Esophagus (tissue), 2 donors: ENCODE results near the gene HNRNPF. TPM values are rescaled to one million over a fixed set of nuclear protein-coding genes. Genes with fewer than 3 reads are reported as not detected.
"Not testable (repeated sequence)": the region's sequence is repeated elsewhere in the genome, so short reads cannot be mapped to it uniquely, and the experiment has no call there.

Experiments used
- H3K27ac ChIP-seq, 2 donors: one replicate each; pipeline ENCODE4 v1.5.1; 2013; ENCODE audit warnings: low read depth in 2 of 2, mild to moderate bottlenecking in 2 of 2, inconsistent platforms in 1 of 2, low read length in 1 of 2, moderate library complexity in 1 of 2
- H3K27me3 ChIP-seq, 2 donors: one replicate each; pipeline ENCODE4 v1.6.1; 2013; ENCODE audit warnings: low read length in 2 of 2, control low read depth in 1 of 2, mild to moderate bottlenecking in 1 of 2; ENCODE audit not compliant: insufficient read depth in 2 of 2, control insufficient read depth in 1 of 2
- H3K36me3 ChIP-seq, 2 donors: one replicate each; pipeline ENCODE4 v1.6.1; 2013; ENCODE audit warnings: low read length in 1 of 2; ENCODE audit not compliant: control insufficient read depth in 2 of 2, insufficient read depth in 2 of 2
- H3K4me1 ChIP-seq, 2 donors: one replicate each; pipeline ENCODE4 v1.6.1; 2013; ENCODE audit warnings: low read length in 1 of 2; ENCODE audit not compliant: control insufficient read depth in 2 of 2, insufficient read depth in 2 of 2
- H3K4me3 ChIP-seq, 2 donors: one replicate each; pipeline ENCODE4 v1.5.1; 2013; ENCODE audit warnings: low read length in 2 of 2, mild to moderate bottlenecking in 2 of 2, low read depth in 1 of 2, moderate library complexity in 1 of 2
- H3K9me3 ChIP-seq, 2 donors: one replicate each; pipeline ENCODE4 v1.6.1; 2013; ENCODE audit warnings: mild to moderate bottlenecking in 2 of 2, low read depth in 1 of 2, low read length in 1 of 2, moderate library complexity in 1 of 2; ENCODE audit not compliant: control insufficient read depth in 2 of 2, insufficient read depth in 1 of 2
- WGBS, 2 donors: extraction: QIAGEN DNeasy Blood & Tissue Kit; methylation state at CpG; one replicate each; pipeline ENCODE4 v1.1.7; 2013; 5-methylcytosine and 5-hydroxymethylcytosine counted together
- polyA plus RNA-seq, 2 donors: library from polyadenylated mRNA; stranded (reverse); fragments of 200-250 nt; gene quantifications; one replicate each; pipeline ENCODE4 v1.2.3, GENCODE V29; 2013
- donor health status: healthy with polysubstance abuse.
- donor health status: Bipolar disorder and iron deficiency.

Gene HNRNPF
- polyA plus RNA-seq, 2 donors, result 59.1 to 128 TPM

- no peaks in the 10 kb centered on the region for H3K9me3 ChIP-seq
- H3K27ac ChIP-seq, result no peak overlapping the region
- H3K27me3 ChIP-seq, result no peaks in the 10 kb centered on the region
- H3K36me3 ChIP-seq, result peaks cover under 1 to 1% of the 10 kb centered on the region in 2 donors
- H3K4me3 ChIP-seq, result no peak overlapping the region
- H3K4me1 ChIP-seq, result peaks cover 2 to 18% of the 10 kb centered on the region in 2 donors
- WGBS, 2 donors, result 44 to 49% methylated on average over 2 of the region's 2 CpGs
Measured at GRCh38 chr10:43398939-43399319, 10.1 kb downstream of the HNRNPF start.

DNA sequence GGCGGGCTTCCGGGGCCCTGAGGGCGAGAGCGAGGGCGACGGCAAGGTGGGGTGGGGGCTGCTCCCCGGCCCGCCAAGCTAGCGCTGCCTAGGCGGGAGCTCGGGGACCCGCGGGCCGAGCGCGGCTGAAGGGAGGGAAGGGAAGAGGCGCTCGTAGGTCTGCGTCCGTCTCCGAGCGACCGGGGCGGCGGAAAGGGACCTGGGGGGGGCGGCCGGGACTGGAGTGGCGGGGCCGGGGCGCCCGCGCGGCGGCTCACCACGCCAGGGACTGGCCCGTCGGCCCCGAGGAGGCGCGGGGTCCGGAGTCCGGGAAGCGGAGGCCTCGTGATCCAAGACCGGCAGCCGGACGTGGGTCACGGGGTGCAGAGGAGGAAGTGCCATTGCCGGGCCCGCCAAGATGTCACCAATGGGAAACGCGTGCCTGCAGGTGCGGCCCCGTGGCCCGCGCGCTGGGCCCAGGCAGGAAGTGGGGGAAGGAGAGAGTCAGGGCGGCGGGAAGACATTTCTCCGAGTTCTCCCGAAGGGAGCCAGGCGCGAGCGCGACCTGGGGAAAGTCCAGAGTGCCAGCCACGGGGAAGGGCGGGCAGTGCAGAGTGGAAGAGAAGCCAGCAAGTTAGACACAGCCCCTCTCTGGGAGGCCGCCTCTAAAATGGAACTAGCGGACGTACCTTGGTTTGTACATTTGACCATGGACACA lies 11.9 kb downstream of the HNRNPF start:
- WGBS, 2 donors, result 0% methylated on average over 54 to 70 of the region's 70 CpGs
- Histone ChIP-seq H3K27ac (peak overlapping the region; percentile 98 to 100), H3K27me3 (no peaks in the 10 kb centered on the region), H3K9me3 (no peaks in the 10 kb centered on the region), H3K4me1 (peaks cover 2 to 16% of the 10 kb centered on the region in 2 donors), H3K36me3 (peaks cover 8 to 10% of the 10 kb centered on the region in 2 donors), H3K4me3 (peak overlapping the region; percentile 75 to 81)

- Histone ChIP-seq H3K27ac (peak overlapping the region; percentile 98 to 100), H3K4me1 (peaks cover 0 to 12% of the 10 kb centered on the region in 2 donors), H3K9me3 (no peaks in the 10 kb centered on the region), H3K4me3 (peak overlapping the region; percentile 75 to 81), H3K27me3 (no peaks in the 10 kb centered on the region), H3K36me3 (peaks cover 8 to 16% of the 10 kb centered on the region in 2 donors)
- 2 to 3% methylated on average over 58 to 71 of the region's 71 CpGs for WGBS, 2 donors
Measured at GRCh38 chr10:43396061-43396927, 12.7 kb downstream of the HNRNPF start.

DNA sequence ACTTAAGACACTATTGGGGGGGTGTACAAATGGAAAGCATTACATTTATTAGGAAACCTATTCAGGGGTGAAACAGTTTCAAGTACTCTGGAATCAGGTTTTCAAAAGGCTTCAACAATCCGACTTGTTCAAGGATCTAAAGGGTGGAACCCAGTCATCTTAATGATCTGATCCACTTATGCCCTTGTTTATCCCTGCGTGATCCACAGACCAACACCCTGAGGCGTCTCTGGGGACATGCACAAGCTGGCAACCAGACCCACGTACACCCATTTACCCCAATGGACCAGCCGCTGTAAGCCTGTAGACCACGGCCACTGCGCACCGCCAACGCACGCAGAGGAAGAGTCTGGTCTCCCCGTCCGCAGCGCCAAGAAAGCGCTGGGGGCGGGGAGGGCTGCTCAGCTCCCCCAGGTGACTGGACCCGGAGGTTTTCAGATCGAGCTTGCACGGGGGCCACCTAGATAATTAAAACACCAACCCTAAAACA lies 13.4 kb downstream of the HNRNPF start:
- Histone ChIP-seq H3K9me3 (no peaks in the 10 kb centered on the region), H3K4me3 (peak overlapping the region; percentile 75 to 81), H3K27me3 (no peaks in the 10 kb centered on the region), H3K4me1 (peaks cover 0 to 12% of the 10 kb centered on the region in 2 donors), H3K27ac (peak overlapping the region; percentile 98 to 100), H3K36me3 (peaks cover 9 to 20% of the 10 kb centered on the region in 2 donors)
- WGBS, 2 donors, result 9 to 11% methylated on average over 18 of the region's 18 CpGs

- peaks cover 13 to 27% of the 10 kb centered on the region in 2 donors for H3K36me3 ChIP-seq
- H3K27me3 ChIP-seq, result no peaks in the 10 kb centered on the region
- H3K4me1 ChIP-seq, result peaks cover 0 to 12% of the 10 kb centered on the region in 2 donors
- H3K4me3 ChIP-seq, result no peak overlapping the region
- no peak overlapping the region for H3K27ac ChIP-seq
- no peaks in the 10 kb centered on the region for H3K9me3 ChIP-seq
- 75 to 77% methylated on average over 6 of the region's 6 CpGs for WGBS, 2 donors
Measured at GRCh38 chr10:43394868-43395267, 14.1 kb downstream of the HNRNPF start.

DNA sequence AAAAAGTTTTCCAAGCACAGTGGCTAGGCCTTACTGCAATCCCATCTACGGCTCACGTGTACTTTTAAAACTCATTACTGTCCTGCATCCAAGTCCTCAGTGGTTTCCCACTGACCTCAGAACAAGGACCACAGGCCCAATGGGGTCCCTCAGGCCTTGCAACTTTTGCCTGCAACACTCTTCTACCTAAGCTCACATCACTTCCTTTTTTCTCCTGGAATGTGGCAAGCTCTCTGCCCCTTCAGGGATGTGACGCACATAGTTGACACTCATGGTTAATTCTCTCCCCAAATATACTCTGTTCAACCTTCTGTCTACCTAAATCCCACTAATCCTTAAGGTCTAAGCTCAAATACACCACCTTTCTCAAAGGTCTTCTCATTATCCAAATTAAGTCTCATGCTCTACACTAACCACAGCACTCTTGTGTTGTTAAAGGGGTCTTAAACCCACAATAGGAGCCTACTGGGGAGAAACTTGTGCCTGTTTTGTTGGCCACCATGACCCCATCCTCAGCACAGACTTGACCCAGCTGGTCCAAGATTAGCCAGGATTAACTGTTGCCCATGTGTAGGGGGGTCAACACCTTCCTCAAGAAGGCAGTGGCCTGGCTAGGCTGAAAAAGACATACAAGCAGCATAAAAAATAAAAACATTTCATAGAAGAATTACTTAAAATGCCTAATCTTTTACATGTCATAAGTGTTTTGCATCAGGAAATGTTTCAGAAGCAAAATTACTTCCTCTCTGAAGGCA lies 15.2 kb downstream of the HNRNPF start:
- Histone ChIP-seq H3K4me1 (peaks cover 0 to 10% of the 10 kb centered on the region in 2 donors), H3K36me3 (peaks cover 13 to 28% of the 10 kb centered on the region in 2 donors), H3K27ac (no peak overlapping the region), H3K9me3 (no peaks in the 10 kb centered on the region), H3K4me3 (no peak overlapping the region), H3K27me3 (no peaks in the 10 kb centered on the region)
- WGBS, 2 donors, result 75 to 78% methylated on average over 3 of the region's 3 CpGs

DNA sequence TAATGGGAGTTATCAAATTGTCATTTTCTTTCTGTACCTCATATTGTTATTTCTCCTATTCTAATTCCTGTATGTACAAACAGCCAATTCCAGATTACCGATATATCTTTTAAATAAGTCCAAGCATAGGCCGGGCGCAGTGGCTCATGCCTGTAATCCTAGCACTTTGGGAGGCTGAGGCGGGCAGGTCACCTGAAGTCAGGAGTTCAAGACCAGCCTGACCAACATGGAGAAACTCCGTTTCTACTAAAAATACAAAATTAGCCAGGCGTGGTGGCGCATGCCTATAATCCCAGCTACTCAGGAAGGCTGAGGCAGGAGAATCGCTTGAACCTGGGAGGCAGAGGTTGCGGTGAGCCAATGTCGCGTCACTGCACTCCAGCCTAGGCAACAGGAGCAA lies 15.8 kb downstream of the HNRNPF start:
- not testable (repeated sequence) for H3K4me1 ChIP-seq, H3K9me3 ChIP-seq, H3K27ac ChIP-seq, H3K27me3 ChIP-seq, H3K4me3 ChIP-seq
- WGBS, 2 donors, result 94% methylated on average over 11 of the region's 11 CpGs
- peaks cover 17 to 32% of the 10 kb centered on the region in 2 donors for H3K36me3 ChIP-seq

GRCh38 chr10:43392748-43393147 lies 16.2 kb downstream of the HNRNPF start:
- Histone ChIP-seq H3K27me3 (no peaks in the 10 kb centered on the region), H3K9me3 (no peaks in the 10 kb centered on the region), H3K27ac (no peak overlapping the region), H3K4me3 (no peak overlapping the region), H3K36me3 (peaks cover 17 to 32% of the 10 kb centered on the region in 2 donors), H3K4me1 (peaks cover 0 to 3% of the 10 kb centered on the region in 2 donors)
- 86 to 89% methylated on average over 3 of the region's 3 CpGs for WGBS, 2 donors

DNA sequence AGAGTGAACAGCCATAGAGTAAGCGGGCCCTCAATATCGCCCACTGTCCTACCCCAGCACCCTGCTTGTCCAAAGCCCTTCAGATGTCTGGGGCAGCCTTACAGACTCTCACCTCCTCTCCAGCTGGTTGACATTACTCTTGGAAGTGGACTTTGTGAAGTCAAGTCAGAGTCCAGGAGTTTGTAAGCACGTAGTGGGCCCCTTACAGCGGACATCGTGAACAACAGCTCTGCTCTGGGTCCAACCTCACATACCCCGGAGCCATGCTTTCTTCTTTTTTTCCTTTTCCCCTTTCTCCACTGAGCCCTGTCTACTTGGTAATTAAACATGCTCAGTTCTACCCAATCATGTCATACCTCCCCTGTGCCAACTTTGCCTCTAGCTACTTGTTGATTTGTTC lies 17.5 kb downstream of the HNRNPF start:
- no peaks in the 10 kb centered on the region for H3K9me3 ChIP-seq
- no peak overlapping the region for H3K4me3 ChIP-seq
- 80 to 84% methylated on average over 6 of the region's 6 CpGs for WGBS, 2 donors
- H3K27me3 ChIP-seq, result no peaks in the 10 kb centered on the region
- H3K36me3 ChIP-seq, result peaks cover 20 to 44% of the 10 kb centered on the region in 2 donors
- peaks cover 0 to 3% of the 10 kb centered on the region in 2 donors for H3K4me1 ChIP-seq
- H3K27ac ChIP-seq, result no peak overlapping the region
